Stimulated activated naive CD8-positive, alpha-beta T cell treated with anti-CD3 and anti-CD28 coated beads, Interleukin-15, Interleukin-2, amounts not matched to agents 100 ng/mL and 50 ng/mL, for 24 hours (primary cell): ENCODE measurements around the gene RC3H2.
A peak's percentile ranks its signal among the peaks of the same experiment; 100 is the strongest.

Source experiments
- H3K27ac Mint-ChIP-seq: one replicate; pipeline ENCODE4 v1.8.0; 2021; ENCODE audit warnings: mild to moderate bottlenecking, mixed read lengths
- H3K27me3 Mint-ChIP-seq: one replicate; pipeline ENCODE4 v1.8.0; 2021; ENCODE audit warnings: mixed read lengths
- H3K36me3 Mint-ChIP-seq: one replicate; pipeline ENCODE4 v1.8.0; 2021; ENCODE audit warnings: low read depth, mixed read lengths
- H3K4me1 Mint-ChIP-seq: one replicate; pipeline ENCODE4 v1.8.0; 2021; ENCODE audit warnings: low read depth, mixed read lengths
- H3K4me3 Mint-ChIP-seq: one replicate; pipeline ENCODE4 v1.8.0; 2021; ENCODE audit warnings: mild to moderate bottlenecking, mixed read lengths
- H3K9me3 Mint-ChIP-seq: one replicate; pipeline ENCODE4 v1.8.0; 2021; ENCODE audit warnings: mixed read lengths

RC3H2 gene, protein sequence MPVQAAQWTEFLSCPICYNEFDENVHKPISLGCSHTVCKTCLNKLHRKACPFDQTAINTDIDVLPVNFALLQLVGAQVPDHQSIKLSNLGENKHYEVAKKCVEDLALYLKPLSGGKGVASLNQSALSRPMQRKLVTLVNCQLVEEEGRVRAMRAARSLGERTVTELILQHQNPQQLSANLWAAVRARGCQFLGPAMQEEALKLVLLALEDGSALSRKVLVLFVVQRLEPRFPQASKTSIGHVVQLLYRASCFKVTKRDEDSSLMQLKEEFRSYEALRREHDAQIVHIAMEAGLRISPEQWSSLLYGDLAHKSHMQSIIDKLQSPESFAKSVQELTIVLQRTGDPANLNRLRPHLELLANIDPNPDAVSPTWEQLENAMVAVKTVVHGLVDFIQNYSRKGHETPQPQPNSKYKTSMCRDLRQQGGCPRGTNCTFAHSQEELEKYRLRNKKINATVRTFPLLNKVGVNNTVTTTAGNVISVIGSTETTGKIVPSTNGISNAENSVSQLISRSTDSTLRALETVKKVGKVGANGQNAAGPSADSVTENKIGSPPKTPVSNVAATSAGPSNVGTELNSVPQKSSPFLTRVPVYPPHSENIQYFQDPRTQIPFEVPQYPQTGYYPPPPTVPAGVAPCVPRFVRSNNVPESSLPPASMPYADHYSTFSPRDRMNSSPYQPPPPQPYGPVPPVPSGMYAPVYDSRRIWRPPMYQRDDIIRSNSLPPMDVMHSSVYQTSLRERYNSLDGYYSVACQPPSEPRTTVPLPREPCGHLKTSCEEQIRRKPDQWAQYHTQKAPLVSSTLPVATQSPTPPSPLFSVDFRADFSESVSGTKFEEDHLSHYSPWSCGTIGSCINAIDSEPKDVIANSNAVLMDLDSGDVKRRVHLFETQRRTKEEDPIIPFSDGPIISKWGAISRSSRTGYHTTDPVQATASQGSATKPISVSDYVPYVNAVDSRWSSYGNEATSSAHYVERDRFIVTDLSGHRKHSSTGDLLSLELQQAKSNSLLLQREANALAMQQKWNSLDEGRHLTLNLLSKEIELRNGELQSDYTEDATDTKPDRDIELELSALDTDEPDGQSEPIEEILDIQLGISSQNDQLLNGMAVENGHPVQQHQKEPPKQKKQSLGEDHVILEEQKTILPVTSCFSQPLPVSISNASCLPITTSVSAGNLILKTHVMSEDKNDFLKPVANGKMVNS

DNA sequence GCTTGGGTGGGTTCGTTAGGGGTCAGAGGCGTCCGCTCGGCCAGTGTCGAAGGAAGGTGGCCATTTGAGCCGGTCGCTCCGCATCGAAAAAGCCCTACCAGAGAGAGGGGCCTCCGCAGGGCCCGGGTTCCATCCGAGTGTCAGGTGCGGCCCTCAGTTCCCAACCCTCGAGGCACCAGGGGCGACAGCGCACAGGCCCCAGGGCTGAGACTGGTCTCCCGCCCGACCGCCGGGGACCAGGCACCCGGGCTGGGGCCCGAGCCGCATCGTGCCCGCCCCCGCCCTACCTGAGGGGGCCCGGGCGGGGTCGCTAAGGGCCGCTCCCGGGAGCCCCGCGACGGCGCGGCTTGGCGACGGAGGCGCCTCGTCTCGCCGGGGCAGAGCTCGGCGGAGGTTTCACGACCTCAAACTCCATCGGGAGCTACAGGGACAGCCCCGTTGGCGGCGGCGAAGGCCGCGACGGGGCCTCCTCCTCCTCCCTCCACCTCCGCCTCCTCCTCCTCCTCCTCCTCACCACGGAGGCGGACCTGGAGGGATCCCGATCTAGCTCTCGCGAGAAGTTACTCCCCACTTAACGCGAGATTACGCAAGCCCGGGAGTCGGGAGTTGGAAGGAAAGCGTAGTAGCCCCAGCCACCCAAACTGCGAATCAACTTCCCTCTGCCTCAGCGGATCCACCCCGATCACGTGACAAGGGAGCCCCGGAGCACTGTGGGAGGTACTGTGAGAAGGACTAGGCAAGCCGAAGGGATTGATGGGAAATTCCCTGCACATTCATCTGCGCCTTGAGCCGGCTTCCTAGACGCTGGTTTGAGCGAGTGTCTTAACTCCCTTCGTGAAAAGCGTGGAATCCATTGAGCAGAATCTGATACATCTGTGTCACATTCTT lies at the start of gene RC3H2:
RC3H2 (minus strand) TSS at position 537 of the 888 bp plus-strand sequence. CDS start 7,850 bp downstream, outside the sequence.
- no peaks in the 10 kb centered on the region for H3K9me3 Mint-ChIP-seq
- H3K36me3 Mint-ChIP-seq: peaks cover 19% of the 10 kb centered on the region
- peaks cover 43% of the 10 kb centered on the region for H3K4me1 Mint-ChIP-seq
- peak within 1 kb of the TSS; percentile 98 for H3K27ac Mint-ChIP-seq
- H3K4me3 Mint-ChIP-seq: peak within 1 kb of the TSS; percentile 94
- H3K27me3 Mint-ChIP-seq: no peaks in the 10 kb centered on the region

DNA sequence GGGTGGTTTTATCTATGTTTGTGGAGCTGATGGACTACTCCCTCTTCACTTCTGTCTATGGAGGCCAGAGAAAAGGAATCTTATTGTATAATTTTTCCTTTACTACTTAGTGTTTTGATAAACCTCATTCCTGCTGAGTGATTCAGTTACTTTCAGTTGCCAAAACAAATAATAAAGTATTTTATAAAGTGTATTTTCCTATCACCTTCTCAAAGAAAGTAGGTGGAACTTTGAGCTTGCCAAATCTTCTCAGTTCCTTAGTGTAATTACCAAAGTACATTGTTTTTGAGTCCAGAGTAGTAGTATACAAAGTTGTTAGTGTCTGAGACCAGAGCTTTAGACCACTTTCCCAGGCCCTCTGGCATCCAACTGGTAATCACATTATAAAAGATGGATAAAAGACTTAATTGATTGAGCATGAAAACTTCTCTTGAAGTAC lies 49.1 kb upstream of the RC3H2 start:
- Mint-ChIP-seq H3K4me3 (no peak overlapping the region), H3K4me1 (peaks cover 33% of the 10 kb centered on the region), H3K9me3 (no peaks in the 10 kb centered on the region), H3K27me3 (no peaks in the 10 kb centered on the region), H3K36me3 (peaks cover 27% of the 10 kb centered on the region), H3K27ac (no peak overlapping the region)

DNA sequence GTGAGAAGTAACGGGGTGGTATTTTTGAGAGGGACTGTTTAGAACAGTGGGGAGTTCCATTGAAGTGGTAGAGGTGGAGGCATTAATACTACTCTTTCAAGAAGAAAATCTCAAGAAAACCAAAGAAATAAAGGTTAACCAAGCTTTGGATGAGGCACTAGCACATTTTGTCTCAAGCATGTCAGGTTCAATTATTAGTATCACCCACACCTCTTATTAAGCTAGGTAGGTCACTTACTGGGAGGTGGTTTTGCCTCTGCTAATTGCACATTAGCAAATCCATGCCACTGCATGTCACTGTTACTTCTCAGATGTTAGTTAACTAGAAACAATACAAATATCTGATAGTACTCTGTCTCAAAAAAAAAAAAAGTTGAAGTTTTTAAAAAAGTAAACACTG lies 45.9 kb upstream of the RC3H2 start:
- H3K36me3 Mint-ChIP-seq: peaks cover 10% of the 10 kb centered on the region
- no peaks in the 10 kb centered on the region for H3K27me3 Mint-ChIP-seq
- H3K4me1 Mint-ChIP-seq: peaks cover 56% of the 10 kb centered on the region
- H3K4me3 Mint-ChIP-seq: no peak overlapping the region
- no peaks in the 10 kb centered on the region for H3K9me3 Mint-ChIP-seq
- H3K27ac Mint-ChIP-seq: no peak overlapping the region

DNA sequence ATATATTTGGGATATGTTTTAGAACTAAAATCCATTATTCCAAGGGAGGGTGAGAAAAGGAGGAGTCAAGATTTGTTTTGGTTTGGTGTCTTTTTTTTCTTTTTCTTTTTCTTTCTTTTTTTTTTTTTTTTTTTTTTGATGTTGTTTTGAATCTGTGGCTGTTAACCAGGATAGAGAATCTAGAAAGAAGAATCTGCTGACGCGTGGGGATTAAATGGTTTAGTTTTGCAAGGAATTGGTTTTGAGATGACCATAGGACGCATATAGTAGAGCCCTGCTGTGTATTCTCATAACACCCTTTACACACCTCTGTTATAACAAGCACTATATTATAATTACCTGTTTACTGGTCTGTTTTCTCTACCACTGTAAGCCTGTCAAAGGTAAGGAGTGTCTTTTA lies 45.1 kb upstream of the RC3H2 start:
- Mint-ChIP-seq H3K36me3 (peaks cover 13% of the 10 kb centered on the region), H3K4me3 (no peak overlapping the region), H3K27ac (no peak overlapping the region), H3K9me3 (no peaks in the 10 kb centered on the region), H3K4me1 (peaks cover 59% of the 10 kb centered on the region), H3K27me3 (no peaks in the 10 kb centered on the region)

DNA sequence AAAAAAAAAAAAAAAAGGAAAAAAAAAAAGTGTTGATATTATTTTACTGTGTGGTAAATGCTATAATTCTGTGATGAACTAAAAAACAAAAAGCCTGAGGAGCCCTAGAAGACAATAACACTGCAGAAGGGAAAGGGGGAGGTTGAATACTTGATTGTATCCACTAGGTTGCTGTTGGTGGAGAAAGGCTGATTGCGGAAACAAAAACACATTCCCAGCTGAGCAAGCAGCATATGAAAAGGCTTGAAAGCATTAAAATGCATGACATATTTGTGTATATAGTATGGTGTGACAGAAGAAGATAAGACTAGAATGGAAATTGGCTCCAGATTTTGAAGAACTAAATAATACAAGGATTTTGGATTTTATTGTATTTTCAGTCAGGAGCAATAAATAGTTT lies 44.5 kb upstream of the RC3H2 start:
- H3K36me3 Mint-ChIP-seq: peaks cover 18% of the 10 kb centered on the region
- no peak overlapping the region for H3K27ac Mint-ChIP-seq
- H3K4me1 Mint-ChIP-seq: peaks cover 59% of the 10 kb centered on the region
- no peaks in the 10 kb centered on the region for H3K9me3 Mint-ChIP-seq
- no peak overlapping the region for H3K4me3 Mint-ChIP-seq
- no peaks in the 10 kb centered on the region for H3K27me3 Mint-ChIP-seq

DNA sequence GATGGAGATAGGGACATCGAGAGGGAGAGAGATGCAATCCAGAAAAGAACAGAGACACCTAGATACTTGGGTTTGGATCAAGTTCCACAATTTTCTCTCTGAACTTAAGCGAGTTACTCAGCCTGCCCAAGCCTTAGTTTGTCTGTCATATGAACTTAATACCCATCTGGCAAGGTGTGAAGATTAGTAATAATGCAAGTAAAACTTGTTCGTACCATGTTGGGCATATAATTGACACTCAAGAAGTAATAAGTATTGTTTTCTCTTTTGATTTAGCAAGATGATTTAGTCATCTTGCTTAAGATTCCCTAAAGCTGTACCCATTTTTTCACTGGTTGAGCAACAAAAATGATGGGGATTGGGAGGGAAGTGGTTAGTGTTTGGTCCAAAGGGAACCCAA lies 43.2 kb upstream of the RC3H2 start:
- Mint-ChIP-seq H3K4me3 (no peak overlapping the region), H3K4me1 (peaks cover 57% of the 10 kb centered on the region), H3K27ac (peak overlapping the region; percentile 69), H3K36me3 (peaks cover 18% of the 10 kb centered on the region), H3K9me3 (no peaks in the 10 kb centered on the region), H3K27me3 (no peaks in the 10 kb centered on the region)

DNA sequence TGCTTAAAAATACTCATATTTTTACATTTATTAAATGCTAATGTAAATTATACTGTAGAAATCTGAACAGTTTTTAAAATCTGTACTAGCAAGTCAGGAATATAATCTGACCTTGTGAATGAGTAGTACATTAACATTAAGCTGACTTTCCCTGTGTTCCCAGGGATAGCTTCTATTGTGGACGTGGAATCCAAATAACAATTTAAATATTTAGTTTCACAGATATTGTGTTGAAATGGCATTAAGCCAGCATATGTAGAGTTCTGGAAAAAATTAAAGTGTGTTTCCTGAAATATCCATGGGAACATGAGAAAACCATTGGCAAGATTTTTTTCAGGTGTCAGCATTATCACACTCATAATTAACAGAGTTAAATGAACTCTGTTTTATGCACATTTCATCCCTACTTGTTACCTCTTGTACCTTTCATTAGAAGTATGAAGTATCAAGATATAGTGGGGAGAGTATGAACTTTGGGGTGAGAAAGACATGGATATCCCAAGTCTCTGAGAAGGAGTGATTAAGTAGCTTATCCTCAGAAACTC lies 41.4 kb upstream of the RC3H2 start:
- no peaks in the 10 kb centered on the region for H3K9me3 Mint-ChIP-seq
- H3K27ac Mint-ChIP-seq: no peak overlapping the region
- peaks cover 18% of the 10 kb centered on the region for H3K36me3 Mint-ChIP-seq
- H3K4me3 Mint-ChIP-seq: no peak overlapping the region
- H3K4me1 Mint-ChIP-seq: peaks cover 72% of the 10 kb centered on the region
- H3K27me3 Mint-ChIP-seq: no peaks in the 10 kb centered on the region

DNA sequence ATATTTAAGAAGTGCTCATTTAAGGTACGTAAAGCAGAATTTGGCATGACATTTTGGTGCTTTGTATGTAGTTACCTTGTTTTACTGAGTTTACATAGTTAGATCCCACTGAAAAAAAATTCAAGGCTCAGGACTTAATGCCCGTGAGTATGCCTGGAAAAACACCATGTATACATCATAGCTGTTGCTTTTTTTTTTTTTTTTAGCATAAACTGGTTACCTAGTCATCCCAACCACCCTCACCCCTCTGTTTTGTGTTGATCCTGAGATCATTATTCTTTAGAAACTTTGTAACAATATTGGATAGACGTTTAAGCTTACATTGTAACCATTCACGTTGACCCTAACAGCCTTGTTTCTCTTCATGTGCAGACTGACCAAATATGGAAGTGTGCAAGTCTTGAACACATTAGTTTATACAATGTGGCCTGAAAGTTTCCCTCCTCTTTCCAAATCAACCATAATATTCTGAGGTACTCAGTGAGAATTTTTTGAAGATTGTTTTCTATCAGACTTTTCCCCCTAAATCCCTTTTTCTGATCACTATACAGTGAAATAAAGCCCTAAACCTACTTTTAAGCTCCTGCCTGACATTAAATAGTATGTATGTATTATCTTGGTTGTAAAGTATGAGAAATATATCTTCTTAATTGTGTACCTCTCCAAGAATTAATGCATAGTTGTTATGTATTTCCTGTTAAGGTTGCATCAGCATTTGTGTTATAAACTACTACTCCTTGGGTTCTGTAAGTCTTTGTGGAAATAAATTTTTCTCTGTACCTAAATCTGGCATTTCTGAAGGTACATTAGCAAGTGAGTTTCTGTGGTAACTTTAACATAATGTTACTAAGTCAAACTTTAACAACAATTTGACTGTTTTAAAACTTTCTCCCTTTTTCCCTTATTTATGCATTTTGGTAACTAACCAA lies 40.1 kb upstream of the RC3H2 start:
- peaks cover 71% of the 10 kb centered on the region for H3K4me1 Mint-ChIP-seq
- H3K27me3 Mint-ChIP-seq: no peaks in the 10 kb centered on the region
- no peaks in the 10 kb centered on the region for H3K9me3 Mint-ChIP-seq
- H3K4me3 Mint-ChIP-seq: no peak overlapping the region
- peaks cover 7% of the 10 kb centered on the region for H3K36me3 Mint-ChIP-seq
- H3K27ac Mint-ChIP-seq: no peak overlapping the region

DNA sequence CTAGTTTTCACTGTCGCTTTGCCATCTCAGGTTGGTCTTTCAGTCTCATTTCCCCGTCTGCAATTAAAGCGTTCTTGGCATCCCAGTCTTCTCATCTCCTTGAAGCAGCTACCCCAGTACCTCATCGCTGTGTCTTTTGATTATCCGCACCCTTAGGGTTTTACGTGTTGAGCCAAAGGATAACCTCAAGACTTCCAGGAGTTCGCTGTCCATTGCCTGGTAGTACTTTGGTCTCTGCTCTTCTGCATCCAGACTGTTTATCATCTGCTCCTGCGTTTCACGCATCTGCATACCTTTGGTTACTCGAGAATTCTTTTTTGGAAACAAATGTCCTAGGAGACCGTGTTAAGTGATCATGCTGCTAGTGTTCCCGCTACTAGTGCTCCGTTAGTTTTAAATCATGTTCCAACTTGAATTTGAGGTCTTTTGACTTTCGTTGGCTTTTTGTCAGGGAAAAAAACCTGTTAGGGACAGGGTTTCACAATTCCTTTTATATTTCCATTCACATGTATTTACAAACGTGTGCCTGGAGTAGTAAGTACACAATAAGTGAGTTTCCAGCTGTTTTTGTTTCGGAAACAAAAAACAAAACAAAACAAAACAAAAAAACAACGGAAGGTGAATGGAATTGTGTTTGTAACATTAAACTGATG lies 36.5 kb upstream of the RC3H2 start:
- H3K27me3 Mint-ChIP-seq: no peaks in the 10 kb centered on the region
- H3K4me1 Mint-ChIP-seq: peaks cover 46% of the 10 kb centered on the region
- H3K27ac Mint-ChIP-seq: peak overlapping the region; percentile 91
- H3K4me3 Mint-ChIP-seq: peak overlapping the region; percentile 91
- peaks cover 26% of the 10 kb centered on the region for H3K36me3 Mint-ChIP-seq
- no peaks in the 10 kb centered on the region for H3K9me3 Mint-ChIP-seq

DNA sequence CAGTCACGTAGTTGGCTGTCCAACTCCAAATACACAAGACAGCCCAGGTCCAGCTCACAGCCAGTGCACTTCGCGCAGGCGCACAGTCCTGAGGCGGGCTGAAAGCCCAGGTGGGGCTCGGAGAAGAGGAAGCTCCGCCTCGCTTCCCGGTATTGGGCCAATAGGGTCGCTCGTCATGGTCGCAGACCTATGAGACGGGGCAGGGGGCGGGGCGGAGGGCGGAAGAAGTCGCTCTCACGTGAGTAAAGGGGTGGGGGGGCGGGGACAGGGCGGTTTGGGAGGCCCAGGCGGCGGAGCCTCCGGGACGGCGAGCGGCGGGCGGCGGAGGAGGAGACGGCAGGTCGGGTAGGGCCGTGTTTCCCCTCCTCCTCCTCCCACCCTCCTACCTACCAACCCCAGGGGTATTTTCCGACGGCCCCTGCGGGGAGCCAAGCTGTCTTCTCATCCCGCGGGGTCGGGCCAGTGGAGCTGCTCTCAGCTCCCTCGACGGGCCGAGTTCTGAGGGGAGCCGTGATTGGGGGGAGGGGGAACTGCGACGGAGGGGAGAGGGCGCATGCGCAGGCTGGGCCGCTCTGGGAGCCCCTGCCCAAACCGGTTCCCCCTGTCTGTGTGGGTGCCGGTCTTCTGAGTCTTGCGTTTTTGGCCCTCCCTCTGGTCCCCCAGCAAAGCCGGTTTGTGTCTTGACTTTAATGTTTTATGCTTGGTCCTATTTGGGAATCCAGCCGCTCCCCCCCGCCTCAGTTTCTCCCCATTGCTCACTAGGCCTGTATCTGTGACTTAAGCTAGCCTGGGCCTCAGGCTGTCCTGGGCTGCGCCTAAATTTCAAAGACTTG lies 35.8 kb upstream of the RC3H2 start, which contains the start of gene RABGAP1:
RABGAP1 (plus strand) TSS at position 272 of the 833 bp plus-strand sequence. CDS start 16,040 bp downstream, outside the sequence.
- H3K36me3 Mint-ChIP-seq: peaks cover 34% of the 10 kb centered on the region
- H3K4me1 Mint-ChIP-seq: peaks cover 46% of the 10 kb centered on the region
- peak within 1 kb of the TSS; percentile 91 for H3K4me3 Mint-ChIP-seq
- no peaks in the 10 kb centered on the region for H3K27me3 Mint-ChIP-seq
- no peaks in the 10 kb centered on the region for H3K9me3 Mint-ChIP-seq
- peak within 1 kb of the TSS; percentile 91 for H3K27ac Mint-ChIP-seq

DNA sequence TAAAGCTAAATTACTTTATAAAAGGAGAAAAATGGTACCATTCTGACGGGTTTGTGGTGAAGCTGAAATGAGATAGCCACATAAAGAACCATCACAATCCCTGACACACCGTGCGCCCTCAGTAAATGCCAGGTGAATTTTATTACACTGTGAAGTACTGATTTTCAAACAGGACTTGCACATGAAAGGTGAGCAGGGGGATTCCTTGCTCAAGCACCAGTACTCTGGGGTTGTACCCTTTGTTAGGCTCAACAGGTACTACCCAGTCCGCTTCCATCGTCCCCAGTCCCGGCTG lies 35.2 kb upstream of the RC3H2 start:
- H3K27me3 Mint-ChIP-seq: no peaks in the 10 kb centered on the region
- peak overlapping the region; percentile 91 for H3K4me3 Mint-ChIP-seq
- H3K9me3 Mint-ChIP-seq: no peaks in the 10 kb centered on the region
- H3K4me1 Mint-ChIP-seq: peaks cover 41% of the 10 kb centered on the region
- peak overlapping the region; percentile 84 for H3K27ac Mint-ChIP-seq
- peaks cover 34% of the 10 kb centered on the region for H3K36me3 Mint-ChIP-seq

DNA sequence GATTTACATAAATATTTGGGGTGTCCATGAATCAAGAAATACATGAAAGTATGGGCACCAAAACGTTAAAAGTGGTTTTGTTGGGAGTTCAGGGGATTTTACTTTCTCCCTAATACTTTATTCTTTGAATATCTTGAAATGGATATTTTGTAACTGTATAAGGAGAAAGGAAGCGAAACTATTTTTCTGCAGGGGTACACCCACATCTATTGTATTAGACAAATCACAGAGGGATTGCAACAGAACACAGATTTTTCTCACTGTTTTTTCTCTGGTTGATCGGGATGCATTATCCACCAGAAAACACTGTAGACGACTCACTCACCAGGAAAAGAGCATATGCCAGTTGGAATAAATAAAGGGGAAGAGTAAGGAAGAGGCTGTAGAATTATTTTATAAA lies 34.4 kb upstream of the RC3H2 start:
- Mint-ChIP-seq H3K27ac (no peak overlapping the region), H3K4me3 (peak overlapping the region; percentile 27), H3K36me3 (peaks cover 28% of the 10 kb centered on the region), H3K9me3 (no peaks in the 10 kb centered on the region), H3K4me1 (peaks cover 39% of the 10 kb centered on the region), H3K27me3 (no peaks in the 10 kb centered on the region)
